Activated B cell treated with CpG ODN at 0.5 μM for 24 hours (primary cell): Measurements from ENCODE around the gene NFYC. TPM values are rescaled to one million over a fixed set of nuclear protein-coding genes. Genes with fewer than 3 reads are reported as not detected.

Experiments
- ATAC-seq: fragments of 200-7000 bp; cut with Tn5 transposase; one replicate; pipeline ENCODE4 v1.10.0; 2021; ENCODE audit warnings: low read depth, mild to moderate bottlenecking, moderate library complexity
- CTCF ChIA-PET: fragments of 350-600 bp; sonication (Branson Sonifier 250); formaldehyde crosslinking; loops from one replicate; lab custom pipeline; 2021; ENCODE audit warnings: antibody characterized with exemption; lab: Charles Lee
- POLR2A ChIA-PET: fragments of 350-600 bp; sonication (Branson Sonifier 250); formaldehyde crosslinking; loops from one replicate; lab custom pipeline; 2021; ENCODE audit warnings: antibody characterized with exemption; lab: Charles Lee
- DNase-seq: peaks from one replicate; pipeline ENCODE4 v3.0.0; 2022
- H3K27ac Mint-ChIP-seq: one replicate; pipeline ENCODE4 v1.8.0; 2020; ENCODE audit warnings: mixed read lengths
- H3K27me3 Mint-ChIP-seq: one replicate; pipeline ENCODE4 v1.8.0; 2021; ENCODE audit warnings: mixed read lengths
- H3K36me3 Mint-ChIP-seq: one replicate; pipeline ENCODE4 v1.8.0; 2021; ENCODE audit warnings: low read depth, mixed read lengths
- H3K4me1 Mint-ChIP-seq: one replicate; pipeline ENCODE4 v1.8.0; 2021; ENCODE audit warnings: mixed read lengths
- H3K4me3 Mint-ChIP-seq: one replicate; pipeline ENCODE4 v1.8.0; 2020; ENCODE audit warnings: mild to moderate bottlenecking, mixed read lengths
- H3K9me3 Mint-ChIP-seq: one replicate; pipeline ENCODE4 v1.8.0; 2020; ENCODE audit warnings: mixed read lengths
- CTCF ChIP-seq: fragments of 200-600 bp; IDR thresholded peaks from one replicate; pipeline ENCODE4 v1.8.0; 2022; ENCODE audit warnings: antibody characterized with exemption, mild to moderate bottlenecking
- intact Hi-C: fragments of 100-400 bp; cut with micrococcal nuclease; formaldehyde crosslinking; loops from one replicate; pipeline ENCODE4 v1.15.1; 2024
- total RNA-seq: library from RNA; stranded (reverse); gene quantifications from 2 replicates; pipeline ENCODE4 v1.2.3, GENCODE V29; 2022

Gene NFYC
- total RNA-seq, 1 donor from 2014 or later: 76.0 TPM

- Mint-ChIP-seq H3K36me3 (no peaks in the 10 kb centered on the region), H3K27ac (no peak overlapping the region), H3K9me3 (no peaks in the 10 kb centered on the region), H3K4me3 (no peak overlapping the region), H3K4me1 (peaks cover 29% of the 10 kb centered on the region), H3K27me3 (no peaks in the 10 kb centered on the region)
- DNase-seq: no peak
- no peak for ATAC-seq
- no peak for TF ChIP-seq CTCF
- POLR2A ChIA-PET: interaction anchor here (4.7 kb wide), 1 partner anchor 30 kb away, joined by 27 read pairs; the partner anchor contains the start of gene NFYC
- CTCF ChIA-PET: interaction anchor here (0.8 to 1.1 kb wide), 2 partner anchors 12 to 26 kb away, joined by 3 read pairs; no protein-coding TSS in a partner anchor
- intact Hi-C loops: no loop called here
Measured at GRCh38 chr1:40661678-40662077, 29.8 kb upstream of the NFYC start.

- ATAC-seq (no peak), DNase-seq (no peak)
- H3K36me3 Mint-ChIP-seq: no peaks in the 10 kb centered on the region
- POLR2A ChIA-PET: interaction anchor here (0.6 to 4.7 kb wide), 2 partner anchors 29 to 436 kb away, joined by 11 to 27 read pairs; partner anchors contain the start of gene NFYC
- no peaks in the 10 kb centered on the region for H3K9me3 Mint-ChIP-seq
- CTCF ChIA-PET: interaction anchor here (0.8 to 1.1 kb wide), 2 partner anchors 12 to 26 kb away, joined by 3 read pairs; no protein-coding TSS in a partner anchor
- intact Hi-C loops: no loop called here
- H3K4me3 Mint-ChIP-seq: no peak overlapping the region
- H3K4me1 Mint-ChIP-seq: peaks cover 29% of the 10 kb centered on the region
- no peak overlapping the region for H3K27ac Mint-ChIP-seq
- no peaks in the 10 kb centered on the region for H3K27me3 Mint-ChIP-seq
- TF ChIP-seq CTCF: no peak
Measured at GRCh38 chr1:40662151-40662550, 29.4 kb upstream of the NFYC start.

- ChIA-PET POLR2A (interaction anchor here (0.6 to 4.7 kb wide), 2 partner anchors 29 to 437 kb away, joined by 11 to 27 read pairs; partner anchors contain the start of gene NFYC), CTCF (interaction anchor here (0.5 to 1.1 kb wide), 2 partner anchors 25 to 57 kb away, joined by 3 read pairs; no protein-coding TSS in a partner anchor)
- Mint-ChIP-seq H3K4me1 (peaks cover 31% of the 10 kb centered on the region), H3K27me3 (no peaks in the 10 kb centered on the region), H3K27ac (peak overlapping the region; percentile 3), H3K9me3 (no peaks in the 10 kb centered on the region), H3K4me3 (no peak overlapping the region), H3K36me3 (no peaks in the 10 kb centered on the region)
- no peak for DNase-seq
- no peak for ATAC-seq
- TF ChIP-seq CTCF: no peak
- intact Hi-C loops: no loop called here
Measured at GRCh38 chr1:40662864-40663263, 28.6 kb upstream of the NFYC start.

GRCh38 chr1:40663324-40664166 lies 28.0 kb upstream of the NFYC start:
- CTCF ChIA-PET: no interaction called here
- H3K36me3 Mint-ChIP-seq: no peaks in the 10 kb centered on the region
- intact Hi-C loops: loop anchor here (2.0 kb wide), 1 partner anchor 199 kb away; the partner anchor contains the start of gene CITED4
- no peak for TF ChIP-seq CTCF
- peaks cover 35% of the 10 kb centered on the region for H3K4me1 Mint-ChIP-seq
- DNase-seq (no peak), ATAC-seq (no peak)
- peak overlapping the region; percentile 19 for H3K27ac Mint-ChIP-seq
- POLR2A ChIA-PET: interaction anchor here (4.7 kb wide), 1 partner anchor 28 kb away, joined by 27 read pairs; the partner anchor contains the start of gene NFYC
- H3K9me3 Mint-ChIP-seq: no peaks in the 10 kb centered on the region
- H3K27me3 Mint-ChIP-seq: no peaks in the 10 kb centered on the region
- H3K4me3 Mint-ChIP-seq: peak overlapping the region; percentile 12

- H3K27ac Mint-ChIP-seq: no peak overlapping the region
- no peak for TF ChIP-seq CTCF
- ATAC-seq (no peak), DNase-seq (no peak)
- no peaks in the 10 kb centered on the region for H3K9me3 Mint-ChIP-seq
- no peaks in the 10 kb centered on the region for H3K36me3 Mint-ChIP-seq
- POLR2A ChIA-PET: interaction anchor here (4.7 kb wide), 1 partner anchor 27 kb away, joined by 27 read pairs; the partner anchor contains the start of gene NFYC
- peaks cover 39% of the 10 kb centered on the region for H3K4me1 Mint-ChIP-seq
- no peaks in the 10 kb centered on the region for H3K27me3 Mint-ChIP-seq
- intact Hi-C loops: loop anchor here (2.0 kb wide), 1 partner anchor 199 kb away; the partner anchor contains the start of gene CITED4
- CTCF ChIA-PET: no interaction called here
- peak overlapping the region; percentile 60 for H3K4me3 Mint-ChIP-seq
Measured at GRCh38 chr1:40664167-40664537, 27.4 kb upstream of the NFYC start.
